Measurements from ENCODE around the gene MS4A14.

MS4A14 gene, protein sequence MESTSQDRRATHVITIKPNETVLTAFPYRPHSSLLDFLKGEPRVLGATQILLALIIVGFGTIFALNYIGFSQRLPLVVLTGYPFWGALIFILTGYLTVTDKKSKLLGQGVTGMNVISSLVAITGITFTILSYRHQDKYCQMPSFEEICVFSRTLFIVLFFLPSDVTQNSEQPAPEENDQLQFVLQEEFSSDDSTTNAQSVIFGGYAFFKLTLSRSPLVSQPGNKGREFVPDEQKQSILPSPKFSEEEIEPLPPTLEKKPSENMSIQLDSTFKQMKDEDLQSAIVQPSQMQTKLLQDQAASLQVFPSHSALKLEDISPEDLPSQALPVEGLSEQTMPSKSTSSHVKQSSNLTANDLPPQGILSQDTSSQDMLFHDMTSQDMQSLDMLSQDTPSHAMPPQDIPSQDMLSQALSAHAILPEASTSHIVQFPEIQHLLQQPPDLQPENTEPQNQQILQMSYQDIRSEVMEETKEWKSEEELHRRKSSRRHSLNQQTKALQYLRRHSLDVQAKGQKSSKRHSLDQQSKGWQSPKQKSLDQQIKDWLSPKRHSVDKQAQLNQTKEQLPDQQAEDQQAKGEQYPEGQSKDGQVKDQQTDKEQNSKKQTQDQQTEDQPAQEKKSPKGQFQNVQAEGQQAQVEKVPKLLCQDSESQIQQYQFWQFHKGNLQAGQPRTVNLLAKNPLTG

GRCh38 chr11:60396382-60396781 is at the start of gene MS4A14:
Gene MS4A14 (plus strand): TSS chr11:60396459. CDS start chr11:60396579, 120 bp downstream.
- Histone ChIP-seq H3K36me3 (replicated peaks) (no peaks in the 10 kb centered on the region), H3K4me3 (ENCODE audit: low read depth, low read length) (no peak within 1 kb of the TSS), H3K27ac (no peak within 1 kb of the TSS), H3K27me3 (replicated peaks) (no peaks in the 10 kb centered on the region)
- DNase-seq: no peak
- TF ChIP-seq, protein P1, sequence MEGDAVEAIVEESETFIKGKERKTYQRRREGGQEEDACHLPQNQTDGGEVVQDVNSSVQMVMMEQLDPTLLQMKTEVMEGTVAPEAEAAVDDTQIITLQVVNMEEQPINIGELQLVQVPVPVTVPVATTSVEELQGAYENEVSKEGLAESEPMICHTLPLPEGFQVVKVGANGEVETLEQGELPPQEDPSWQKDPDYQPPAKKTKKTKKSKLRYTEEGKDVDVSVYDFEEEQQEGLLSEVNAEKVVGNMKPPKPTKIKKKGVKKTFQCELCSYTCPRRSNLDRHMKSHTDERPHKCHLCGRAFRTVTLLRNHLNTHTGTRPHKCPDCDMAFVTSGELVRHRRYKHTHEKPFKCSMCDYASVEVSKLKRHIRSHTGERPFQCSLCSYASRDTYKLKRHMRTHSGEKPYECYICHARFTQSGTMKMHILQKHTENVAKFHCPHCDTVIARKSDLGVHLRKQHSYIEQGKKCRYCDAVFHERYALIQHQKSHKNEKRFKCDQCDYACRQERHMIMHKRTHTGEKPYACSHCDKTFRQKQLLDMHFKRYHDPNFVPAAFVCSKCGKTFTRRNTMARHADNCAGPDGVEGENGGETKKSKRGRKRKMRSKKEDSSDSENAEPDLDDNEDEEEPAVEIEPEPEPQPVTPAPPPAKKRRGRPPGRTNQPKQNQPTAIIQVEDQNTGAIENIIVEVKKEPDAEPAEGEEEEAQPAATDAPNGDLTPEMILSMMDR (IDR thresholded peaks at IDR 0.05; ENCODE audit: low read depth, low read length, missing control alignments): no peak
- in situ Hi-C loops (cut with HindIII; ENCODE audit: low pct_ligation_motif_present, low sequenced_read_pairs): no loop called here

GRCh38 chr11:60347084-60347797 is 49.0 kb upstream of the MS4A14 start:
- no peaks in the 10 kb centered on the region for H3K27me3 ChIP-seq (replicated peaks)
- in situ Hi-C loops (cut with HindIII; ENCODE audit: low pct_ligation_motif_present, low sequenced_read_pairs): no loop called here
- DNase-seq: no peak
- TF ChIP-seq, protein P1 (IDR thresholded peaks at IDR 0.05; ENCODE audit: low read depth, low read length, missing control alignments): no peak
- no peak overlapping the region for H3K4me3 ChIP-seq (ENCODE audit: low read depth, low read length)
- no peak overlapping the region for H3K27ac ChIP-seq
- no peaks in the 10 kb centered on the region for H3K36me3 ChIP-seq (replicated peaks)

DNA sequence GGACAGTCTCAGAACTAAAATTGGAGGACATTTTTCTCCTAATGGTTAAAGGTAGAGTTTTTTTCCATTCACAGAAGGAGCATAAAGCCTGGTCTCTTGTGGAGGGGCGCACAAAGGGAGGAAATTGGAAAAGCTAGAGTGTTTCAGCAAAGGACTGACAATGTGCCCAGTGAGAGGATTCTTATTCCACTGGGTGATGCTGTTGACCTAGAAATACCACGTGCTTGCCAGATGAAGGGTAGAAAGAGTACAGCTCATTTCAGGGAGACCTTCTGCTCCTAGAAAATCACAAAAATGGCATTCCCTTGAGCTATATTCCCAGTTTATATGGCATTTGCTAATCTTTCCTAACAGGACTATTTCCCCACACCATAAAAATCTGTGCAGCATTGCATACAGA is 48.1 kb upstream of the MS4A14 start:
- Histone ChIP-seq H3K27me3 (replicated peaks) (no peaks in the 10 kb centered on the region), H3K4me3 (ENCODE audit: low read depth, low read length) (no peak overlapping the region), H3K36me3 (replicated peaks) (no peaks in the 10 kb centered on the region), H3K27ac (no peak overlapping the region)
- in situ Hi-C loops (cut with HindIII; ENCODE audit: low pct_ligation_motif_present, low sequenced_read_pairs): no loop called here
- DNase-seq: no peak
- TF ChIP-seq, protein P1 (IDR thresholded peaks at IDR 0.05; ENCODE audit: low read depth, low read length, missing control alignments): no peak

DNA sequence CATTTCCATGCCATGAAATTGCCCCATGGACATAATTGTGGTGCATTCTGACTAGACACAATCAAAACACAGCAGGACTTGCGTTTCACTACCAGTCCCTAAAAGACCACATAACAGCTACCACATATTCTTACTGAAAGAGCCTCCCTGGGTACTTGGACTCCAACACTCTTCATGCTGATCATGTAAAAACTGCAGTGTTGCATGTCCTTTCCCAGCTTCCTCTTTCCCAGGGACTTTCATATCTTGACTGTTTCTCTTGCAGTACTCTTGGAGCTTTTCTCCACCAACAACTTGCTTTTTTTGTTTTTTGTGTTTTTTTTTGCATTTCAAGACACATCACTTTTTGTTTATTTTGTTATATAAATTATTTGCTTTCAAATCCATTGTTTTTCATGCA is 46.3 kb upstream of the MS4A14 start:
- H3K4me3 ChIP-seq (ENCODE audit: low read depth, low read length): no peak overlapping the region
- DNase-seq: no peak
- in situ Hi-C loops (cut with HindIII; ENCODE audit: low pct_ligation_motif_present, low sequenced_read_pairs): no loop called here
- TF ChIP-seq, protein P1 (IDR thresholded peaks at IDR 0.05; ENCODE audit: low read depth, low read length, missing control alignments): no peak
- no peak overlapping the region for H3K27ac ChIP-seq
- H3K27me3 ChIP-seq (replicated peaks): no peaks in the 10 kb centered on the region
- H3K36me3 ChIP-seq (replicated peaks): no peaks in the 10 kb centered on the region

- in situ Hi-C loops (cut with HindIII; ENCODE audit: low pct_ligation_motif_present, low sequenced_read_pairs): no loop called here
- Histone ChIP-seq H3K36me3 (replicated peaks) (no peaks in the 10 kb centered on the region), H3K27me3 (replicated peaks) (no peaks in the 10 kb centered on the region), H3K27ac (no peak overlapping the region), H3K4me3 (ENCODE audit: low read depth, low read length) (no peak overlapping the region)
- TF ChIP-seq, protein P1 (IDR thresholded peaks at IDR 0.05; ENCODE audit: low read depth, low read length, missing control alignments): no peak
- no peak for DNase-seq
Measured at GRCh38 chr11:60357771-60358170, 38.5 kb upstream of the MS4A14 start.
